ENCODE measurements around the gene TUBB3.

GRCh38 chr16:89880477-89881367 is 42.4 kb upstream of the TUBB3 start:
- TF ChIP-seq POLR2AphosphoS5 (IDR thresholded peaks at IDR 0.05; ENCODE audit: low read depth, low read length), result no peak
- no peak for TF ChIP-seq CTCF (IDR thresholded peaks at IDR 0.05)
- no peak for TF ChIP-seq SIN3A (IDR thresholded peaks at IDR 0.05; ENCODE audit: borderline replicate concordance, insufficient read depth, low read depth, low read length)
